Skeletal muscle satellite cell (primary cell): ENCODE results near the gene CYTIP. TPM values are rescaled to one million over a fixed set of nuclear protein-coding genes. Genes with fewer than 3 reads are reported as not detected.

Experiments
- H3K27me3 ChIP-seq: 2 replicates; pipeline ENCODE4 v1.7.0; 2013; ENCODE audit warnings: low read length; ENCODE audit not compliant: control insufficient read depth, insufficient read depth
- H3K36me3 ChIP-seq: 2 replicates; pipeline ENCODE4 v1.7.0; 2013; ENCODE audit warnings: mild to moderate bottlenecking, control low read depth, low read length; ENCODE audit not compliant: insufficient read depth
- H3K4me1 ChIP-seq: 2 replicates; pipeline ENCODE4 v1.7.0; 2013; ENCODE audit warnings: low read length; ENCODE audit not compliant: control insufficient read depth, insufficient read depth
- H3K4me2 ChIP-seq: 2 replicates; pipeline ENCODE4 v1.7.0; 2013; ENCODE audit warnings: mild to moderate bottlenecking, low read length
- H3K4me3 ChIP-seq: 2 replicates; pipeline ENCODE4 v1.7.0; 2013; ENCODE audit warnings: low read length
- H3K9ac ChIP-seq: 2 replicates; pipeline ENCODE4 v1.7.0; 2013; ENCODE audit warnings: mild to moderate bottlenecking, low read depth, low read length, moderate library complexity
- H3K9me3 ChIP-seq: replicated peaks from 2 replicates; pipeline ENCODE4 v1.7.0; 2013; ENCODE audit warnings: mild to moderate bottlenecking, control low read depth, low read length
- total RNA-seq: library from RNA; depleted of rRNA; stranded (reverse); fragments of >200 nt; gene quantifications from 2 replicates; pipeline ENCODE4 v1.2.3, GENCODE V29; 2012; rRNA removed

The CYTIP gene
- 0.87 TPM in 1 of 2 replicates, not detected in the other for total RNA-seq

- no peak within 1 kb of the TSS for H3K4me3 ChIP-seq
- H3K36me3 ChIP-seq = no peaks in the 10 kb centered on the region
- H3K4me2 ChIP-seq = no peak within 1 kb of the TSS
- no peaks in the 10 kb centered on the region for H3K9me3 ChIP-seq
- peaks cover 4% of the 10 kb centered on the region for H3K4me1 ChIP-seq
- no peak within 1 kb of the TSS for H3K9ac ChIP-seq
- no peaks in the 10 kb centered on the region for H3K27me3 ChIP-seq
Observed at GRCh38 chr2:157443795-157444640, at the start of gene CYTIP. Gene CYTIP (minus strand): TSS chr2:157444089. CDS start chr2:157444020, 69 bp downstream.

GRCh38 chr2:157492189-157492773 is 48.4 kb upstream of the CYTIP start:
- no peaks in the 10 kb centered on the region for H3K36me3 ChIP-seq
- no peak overlapping the region for H3K4me3 ChIP-seq
- H3K9me3 ChIP-seq = no peaks in the 10 kb centered on the region
- H3K27me3 ChIP-seq = no peaks in the 10 kb centered on the region
- no peak overlapping the region for H3K9ac ChIP-seq
- peaks cover 20% of the 10 kb centered on the region for H3K4me1 ChIP-seq
- H3K4me2 ChIP-seq = no peak overlapping the region

GRCh38 chr2:157489983-157490382 is 46.1 kb upstream of the CYTIP start:
- Histone ChIP-seq H3K36me3 (no peaks in the 10 kb centered on the region), H3K4me2 (no peak overlapping the region), H3K9ac (no peak overlapping the region), H3K4me1 (peaks cover 31% of the 10 kb centered on the region), H3K27me3 (no peaks in the 10 kb centered on the region), H3K4me3 (no peak overlapping the region), H3K9me3 (no peaks in the 10 kb centered on the region)

- Histone ChIP-seq H3K9me3 (no peaks in the 10 kb centered on the region), H3K4me1 (peaks cover 31% of the 10 kb centered on the region), H3K4me3 (no peak overlapping the region), H3K27me3 (no peaks in the 10 kb centered on the region), H3K9ac (no peak overlapping the region), H3K4me2 (peak overlapping the region; percentile 5), H3K36me3 (no peaks in the 10 kb centered on the region)
Observed at GRCh38 chr2:157488877-157489276, 45.0 kb upstream of the CYTIP start.

- Histone ChIP-seq H3K9ac (no peak overlapping the region), H3K4me3 (no peak overlapping the region), H3K27me3 (no peaks in the 10 kb centered on the region), H3K4me1 (peaks cover 31% of the 10 kb centered on the region), H3K4me2 (no peak overlapping the region), H3K36me3 (no peaks in the 10 kb centered on the region), H3K9me3 (no peaks in the 10 kb centered on the region)
Observed at GRCh38 chr2:157487747-157488146, 43.9 kb upstream of the CYTIP start.

GRCh38 chr2:157487271-157487610 is 43.4 kb upstream of the CYTIP start:
- Histone ChIP-seq H3K4me3 (no peak overlapping the region), H3K36me3 (no peaks in the 10 kb centered on the region), H3K27me3 (no peaks in the 10 kb centered on the region), H3K9me3 (no peaks in the 10 kb centered on the region), H3K9ac (no peak overlapping the region), H3K4me2 (no peak overlapping the region), H3K4me1 (peaks cover 31% of the 10 kb centered on the region)

- no peaks in the 10 kb centered on the region for H3K27me3 ChIP-seq
- H3K9me3 ChIP-seq = no peaks in the 10 kb centered on the region
- H3K4me2 ChIP-seq = no peak overlapping the region
- peaks cover 31% of the 10 kb centered on the region for H3K4me1 ChIP-seq
- H3K4me3 ChIP-seq = no peak overlapping the region
- no peaks in the 10 kb centered on the region for H3K36me3 ChIP-seq
- no peak overlapping the region for H3K9ac ChIP-seq
Observed at GRCh38 chr2:157486596-157487270, 42.8 kb upstream of the CYTIP start.

GRCh38 chr2:157480182-157480961 is 36.5 kb upstream of the CYTIP start:
- Histone ChIP-seq H3K9me3 (no peaks in the 10 kb centered on the region), H3K4me1 (peaks cover 20% of the 10 kb centered on the region), H3K4me2 (no peak overlapping the region), H3K9ac (no peak overlapping the region), H3K4me3 (no peak overlapping the region), H3K27me3 (no peaks in the 10 kb centered on the region), H3K36me3 (no peaks in the 10 kb centered on the region)

GRCh38 chr2:157479081-157480027 is 35.5 kb upstream of the CYTIP start:
- H3K9me3 ChIP-seq = no peaks in the 10 kb centered on the region
- no peak overlapping the region for H3K4me2 ChIP-seq

GRCh38 chr2:157477919-157478318 is 34.0 kb upstream of the CYTIP start:
- peaks cover 25% of the 10 kb centered on the region for H3K4me1 ChIP-seq
- no peak overlapping the region for H3K9ac ChIP-seq
- H3K36me3 ChIP-seq = no peaks in the 10 kb centered on the region
- no peaks in the 10 kb centered on the region for H3K27me3 ChIP-seq
- no peak overlapping the region for H3K4me3 ChIP-seq
- H3K4me2 ChIP-seq = no peak overlapping the region
- H3K9me3 ChIP-seq = no peaks in the 10 kb centered on the region

More at GRCh38 chr2:157479081-157480027, 35.5 kb upstream of the CYTIP start:
- no peaks in the 10 kb centered on the region for H3K36me3 ChIP-seq
- H3K4me1 ChIP-seq = peaks cover 20% of the 10 kb centered on the region
- H3K27me3 ChIP-seq = no peaks in the 10 kb centered on the region
- H3K4me3 ChIP-seq = no peak overlapping the region
- H3K9ac ChIP-seq = no peak overlapping the region
